ENCODE data around the gene USP6. TPM values are rescaled to one million over a fixed set of nuclear protein-coding genes. Genes with fewer than 3 reads are reported as not detected.

The USP6 gene
- total RNA-seq, 1 experiment from 2014 or later: 0.10 TPM

Other genes with a start within 250 kb of the USP6 start
- gene C17orf107, start 216.5 kb upstream of the USP6 start, total RNA-seq (2021; ENCODE audit: unreplicated experiment): 1.7 TPM
- gene CHRNE, start 212.9 kb upstream of the USP6 start, total RNA-seq (2021; ENCODE audit: unreplicated experiment): 0.30 TPM
- gene GP1BA, start 183.8 kb upstream of the USP6 start, total RNA-seq (2021; ENCODE audit: unreplicated experiment): not detected
- 75.1 TPM for gene SLC25A11, start 176.0 kb upstream of the USP6 start, total RNA-seq (2021; ENCODE audit: unreplicated experiment)
- 105 TPM for gene RNF167, start 175.8 kb upstream of the USP6 start, total RNA-seq (2021; ENCODE audit: unreplicated experiment)
- 1,213 TPM for gene PFN1, start 167.5 kb upstream of the USP6 start, total RNA-seq (2021; ENCODE audit: unreplicated experiment)
- 24.6 TPM for gene ENO3, start 164.9 kb upstream of the USP6 start, total RNA-seq (2021; ENCODE audit: unreplicated experiment)
- 49.9 TPM for gene SPAG7, start 148.2 kb upstream of the USP6 start, total RNA-seq (2021; ENCODE audit: unreplicated experiment)
- gene CAMTA2, start 128.4 kb upstream of the USP6 start, total RNA-seq (2021; ENCODE audit: unreplicated experiment): 37.8 TPM
- 0.74 TPM for gene INCA1, start 118.5 kb upstream of the USP6 start, total RNA-seq (2021; ENCODE audit: unreplicated experiment)
- 121 TPM for gene KIF1C, start 118.1 kb upstream of the USP6 start, total RNA-seq (2021; ENCODE audit: unreplicated experiment)
- gene SLC52A1, start 80.6 kb upstream of the USP6 start, total RNA-seq (2021; ENCODE audit: unreplicated experiment): not detected
- 0.05 TPM for gene ZFP3, start 37.6 kb upstream of the USP6 start, total RNA-seq (2021; ENCODE audit: unreplicated experiment)
- gene ZNF232, start 4.2 kb upstream of the USP6 start, total RNA-seq (2021; ENCODE audit: unreplicated experiment): 11.1 TPM
- gene ZNF594, start 75.8 kb downstream of the USP6 start, total RNA-seq (2021; ENCODE audit: unreplicated experiment): 8.3 TPM
- gene SCIMP, start 118.8 kb downstream of the USP6 start, total RNA-seq (2021; ENCODE audit: unreplicated experiment): not detected
- 38.5 TPM for gene RABEP1, start 166.3 kb downstream of the USP6 start, total RNA-seq (2021; ENCODE audit: unreplicated experiment)